OCI-LY7 (cell line): ENCODE measurements around the gene PKD1. TPM values are rescaled to one million over a fixed set of nuclear protein-coding genes. Genes with fewer than 3 reads are reported as not detected.
A peak's percentile ranks its signal among the peaks of the same experiment; 100 is the strongest.

Experiments
- BruUV-seq: library from RNA; stranded (reverse); fragments of 400-500 nt; replicated peaks from 2 replicates; lab custom pipeline; 2021; lab: Mats Ljungman, UMichigan
- CTCF ChIA-PET: fragments of 300-600 bp; sonication (Branson Sonifier 250); formaldehyde crosslinking; loops from one replicate; lab custom pipeline; 2022; ENCODE audit warnings: antibody characterized with exemption; ENCODE audit not compliant: unreplicated experiment; lab: Charles Lee
- POLR2A ChIA-PET: fragments of 300-600 bp; sonication (Branson Sonifier 250); formaldehyde crosslinking; loops from one replicate; lab custom pipeline; 2022; ENCODE audit warnings: antibody characterized with exemption; lab: Charles Lee
- DNase-seq: peaks from one replicate; pipeline ENCODE4 v3.0.0-alpha.2; 2015; ENCODE audit warnings: low spot score
- H2AFZ ChIP-seq: fragments of 200-600 bp; sonication (generic), shearing (Covaris generic); 2 replicates; pipeline ENCODE4 v1.6.1; 2014; ENCODE audit warnings: mild to moderate bottlenecking, antibody characterized with exemption, low read length, moderate library complexity
- H3K27ac ChIP-seq: fragments of 200-600 bp; sonication (generic); 2 replicates; pipeline ENCODE4 v1.5.1; 2014; ENCODE audit warnings: mixed run types, low read depth, mild to moderate bottlenecking, moderate library complexity, low read length, inconsistent platforms; ENCODE audit not compliant: poor library complexity, severe bottlenecking
- H3K36me3 ChIP-seq: fragments of 200-600 bp; sonication (generic); 2 replicates; pipeline ENCODE4 v1.6.1; 2014; ENCODE audit warnings: mild to moderate bottlenecking, antibody characterized with exemption, low read length, moderate library complexity, mixed read lengths; ENCODE audit not compliant: insufficient read depth
- H3K4me1 ChIP-seq: fragments of 200-600 bp; sonication (generic); 2 replicates; pipeline ENCODE4 v1.5.1; 2014; ENCODE audit warnings: mild to moderate bottlenecking, low read length; ENCODE audit not compliant: insufficient read depth, poor library complexity, severe bottlenecking
- H3K4me2 ChIP-seq: fragments of 200-600 bp; sonication (generic); 2 replicates; pipeline ENCODE4 v1.6.1; 2014; ENCODE audit warnings: mild to moderate bottlenecking, low read length
- H3K4me3 ChIP-seq: fragments of 200-600 bp; sonication (generic); 2 replicates; pipeline ENCODE4 v1.5.1; 2014; ENCODE audit warnings: mild to moderate bottlenecking, low read depth, low read length; ENCODE audit not compliant: poor library complexity, severe bottlenecking
- H3K79me2 ChIP-seq: fragments of 200-600 bp; sonication (generic); 2 replicates; pipeline ENCODE4 v1.6.1; 2016; ENCODE audit warnings: low read depth, mild to moderate bottlenecking, low read length, moderate library complexity, mixed read lengths; ENCODE audit not compliant: insufficient read depth
- H3K9me2 ChIP-seq: fragments of 200-600 bp; sonication (generic); 2 replicates; pipeline ENCODE4 v1.6.1; 2016; ENCODE audit warnings: mild to moderate bottlenecking, low read length, mixed read lengths; ENCODE audit not compliant: insufficient read depth
- H3K9me3 ChIP-seq: fragments of 200-600 bp; sonication (generic); 2 replicates; pipeline ENCODE4 v1.6.1; 2014; ENCODE audit warnings: mild to moderate bottlenecking, mixed run types, low read length, mixed read lengths
- H4K20me1 ChIP-seq: fragments of 200-600 bp; sonication (generic); 2 replicates; pipeline ENCODE4 v1.6.1; 2014; ENCODE audit warnings: mild to moderate bottlenecking, antibody characterized with exemption, low read length, moderate library complexity, mixed read lengths; ENCODE audit not compliant: insufficient read depth
- EZH2phosphoT487 ChIP-seq: fragments of 200-600 bp; sonication (generic); IDR thresholded peaks from 2 replicates; pipeline ENCODE4 v1.6.1; 2018; ENCODE audit warnings: low read depth, borderline replicate concordance, mild to moderate bottlenecking, mixed run types, antibody characterized with exemption, low read length, moderate library complexity, mixed read lengths
- intact Hi-C: fragments of 100-400 bp; cut with micrococcal nuclease; formaldehyde crosslinking; loops from one replicate; pipeline ENCODE4 v1.10.0; 2022; ENCODE audit not compliant: unreplicated experiment
- total RNA-seq, 2 experiments: library from RNA; depleted of rRNA in 1 of 2; stranded (reverse); fragments of >200 nt in 1 of 2; shearing (Covaris generic) in 1 of 2; gene quantifications; 2 replicates each; pipeline ENCODE4 v1.2.3, GENCODE V29; 2014 to 2022
- TF ChIP-seq, protein P1 (sequence below): fragments of 200-600 bp; sonication (generic); conservative IDR thresholded peaks from 2 replicates; pipeline ENCODE4 v1.5.1; 2014; ENCODE audit warnings: mild to moderate bottlenecking, antibody characterized with exemption, low read length, moderate library complexity, mixed read lengths

The PKD1 gene
- total RNA-seq, 2 experiments from 2014 or later = 87.4 to 112 TPM

DNA sequence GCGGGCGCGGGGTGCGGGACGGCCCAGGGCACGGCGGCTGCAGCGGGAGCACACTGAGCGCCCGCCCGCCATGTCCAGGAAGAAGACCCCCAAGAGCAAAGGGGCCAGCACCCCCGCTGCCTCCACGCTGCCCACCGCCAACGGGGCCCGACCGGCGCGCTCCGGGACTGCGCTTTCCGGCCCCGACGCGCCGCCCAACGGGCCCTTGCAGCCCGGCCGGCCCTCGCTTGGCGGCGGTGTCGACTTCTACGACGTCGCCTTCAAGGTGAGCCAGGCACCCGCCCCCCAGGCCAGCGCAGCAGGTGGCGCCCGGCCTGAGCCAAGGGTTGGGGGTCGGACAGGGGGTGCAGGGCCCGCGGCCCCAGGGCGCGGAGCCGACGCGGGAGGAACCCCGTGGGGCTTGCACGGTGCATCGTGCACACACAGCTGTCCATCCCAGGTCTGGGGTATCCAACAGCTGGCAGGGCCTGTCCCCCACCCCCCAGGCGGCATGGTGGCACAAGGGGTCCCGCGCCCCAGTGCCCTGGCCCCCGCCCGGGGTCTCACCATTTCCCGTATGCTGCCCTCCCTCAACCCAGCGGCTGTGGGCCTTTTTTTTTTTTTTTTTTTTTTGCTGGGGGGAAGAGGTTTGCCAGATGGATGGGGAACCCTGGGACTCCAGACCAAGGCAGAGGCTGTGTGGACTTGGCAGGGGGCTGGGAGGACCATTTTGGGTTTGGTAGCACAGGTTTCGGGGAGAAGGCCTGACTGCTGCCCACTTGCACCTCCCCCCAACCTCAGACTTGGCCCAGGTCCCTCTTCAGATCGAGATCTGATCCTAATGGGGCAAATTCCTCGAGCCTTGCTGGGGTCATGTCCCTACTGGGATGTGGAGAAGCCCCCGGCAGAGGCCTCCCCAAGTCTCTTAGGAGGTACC lies 13.3 kb upstream of the PKD1 start:
- no TSS peak for BruUV-seq
- peak overlapping the region; percentile 100 for H3K4me2 ChIP-seq
- H2AFZ ChIP-seq = no peak overlapping the region
- no peaks in the 10 kb centered on the region for H3K9me2 ChIP-seq
- H3K4me3 ChIP-seq = peak overlapping the region; percentile 81
- ChIA-PET POLR2A (no interaction called here), CTCF (no interaction called here)
- H3K27ac ChIP-seq = peak overlapping the region; percentile 83
- DNase-seq = peak; percentile 54
- no peak for TF ChIP-seq EZH2phosphoT487
- TF ChIP-seq, protein P1, sequence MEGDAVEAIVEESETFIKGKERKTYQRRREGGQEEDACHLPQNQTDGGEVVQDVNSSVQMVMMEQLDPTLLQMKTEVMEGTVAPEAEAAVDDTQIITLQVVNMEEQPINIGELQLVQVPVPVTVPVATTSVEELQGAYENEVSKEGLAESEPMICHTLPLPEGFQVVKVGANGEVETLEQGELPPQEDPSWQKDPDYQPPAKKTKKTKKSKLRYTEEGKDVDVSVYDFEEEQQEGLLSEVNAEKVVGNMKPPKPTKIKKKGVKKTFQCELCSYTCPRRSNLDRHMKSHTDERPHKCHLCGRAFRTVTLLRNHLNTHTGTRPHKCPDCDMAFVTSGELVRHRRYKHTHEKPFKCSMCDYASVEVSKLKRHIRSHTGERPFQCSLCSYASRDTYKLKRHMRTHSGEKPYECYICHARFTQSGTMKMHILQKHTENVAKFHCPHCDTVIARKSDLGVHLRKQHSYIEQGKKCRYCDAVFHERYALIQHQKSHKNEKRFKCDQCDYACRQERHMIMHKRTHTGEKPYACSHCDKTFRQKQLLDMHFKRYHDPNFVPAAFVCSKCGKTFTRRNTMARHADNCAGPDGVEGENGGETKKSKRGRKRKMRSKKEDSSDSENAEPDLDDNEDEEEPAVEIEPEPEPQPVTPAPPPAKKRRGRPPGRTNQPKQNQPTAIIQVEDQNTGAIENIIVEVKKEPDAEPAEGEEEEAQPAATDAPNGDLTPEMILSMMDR = 0 out of 2 replicates have a peak, but pooled peaks have one; percentile 26
- H4K20me1 ChIP-seq = peaks cover 4% of the 10 kb centered on the region; the same call in 1 of the 2 replicates
- peaks cover 33% of the 10 kb centered on the region for H3K36me3 ChIP-seq
- peaks cover 54% of the 10 kb centered on the region for H3K4me1 ChIP-seq
- intact Hi-C loops = loop anchor here (2.0 kb wide), 1 partner anchor 20 kb away; no protein-coding TSS in a partner anchor
- no peaks in the 10 kb centered on the region for H3K9me3 ChIP-seq
- H3K79me2 ChIP-seq = peaks cover 14% of the 10 kb centered on the region

DNA sequence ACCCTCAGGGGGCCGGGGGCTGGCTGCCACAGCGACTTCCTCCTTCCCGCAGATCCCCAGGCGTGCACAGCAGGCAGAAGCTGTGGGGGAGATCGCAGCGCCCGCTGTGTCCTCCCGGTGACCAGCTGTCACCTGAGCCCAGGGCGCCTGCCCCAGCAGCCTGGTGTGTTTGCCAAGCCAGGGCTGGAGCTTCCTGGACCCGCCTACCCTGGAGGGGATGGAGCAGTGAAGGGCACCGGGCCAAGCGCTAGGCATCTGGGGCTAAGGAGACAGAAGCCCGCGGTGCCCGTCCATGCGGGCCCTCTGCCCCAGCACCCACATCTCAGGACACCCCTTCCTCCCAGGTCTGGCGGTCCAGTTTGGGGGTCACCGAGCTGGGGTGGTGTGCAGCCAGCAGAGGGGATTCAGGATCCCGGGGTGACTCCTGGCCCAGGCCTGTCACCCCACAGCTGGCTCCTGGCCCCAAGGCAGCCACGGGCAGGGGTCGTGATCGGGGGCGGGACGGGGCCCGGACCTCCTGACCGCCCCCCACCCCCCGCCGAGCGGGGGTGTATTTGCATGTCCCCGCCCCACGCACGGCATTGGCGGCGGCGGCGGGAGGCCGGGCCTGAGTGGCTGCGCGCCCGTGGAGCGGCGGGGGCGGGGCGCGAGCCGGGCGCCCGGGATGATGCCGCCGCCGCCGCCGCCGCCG lies 12.4 kb upstream of the PKD1 start, which contains the start of gene RAB26:
RAB26 (plus strand) TSS at position 645 of the 691 bp plus-strand sequence. CDS start 159 bp downstream, outside the sequence.
- intact Hi-C loops = loop anchor here (2.0 kb wide), 1 partner anchor 19 kb away; no protein-coding TSS in a partner anchor
- H3K4me3 ChIP-seq = peak within 1 kb of the TSS; percentile 81
- H3K79me2 ChIP-seq = peaks cover 5% of the 10 kb centered on the region; the same call in 1 of the 2 replicates
- H3K9me3 ChIP-seq = no peaks in the 10 kb centered on the region
- no peak within 1 kb of the TSS for H2AFZ ChIP-seq
- peaks cover 52% of the 10 kb centered on the region for H3K4me1 ChIP-seq
- H3K27ac ChIP-seq = peak within 1 kb of the TSS; percentile 83
- BruUV-seq = no TSS peak
- peak; percentile 70 for DNase-seq
- H3K4me2 ChIP-seq = peak within 1 kb of the TSS; percentile 100
- POLR2A ChIA-PET = no interaction called here
- H3K36me3 ChIP-seq = peaks cover 24% of the 10 kb centered on the region
- no peaks in the 10 kb centered on the region for H3K9me2 ChIP-seq
- CTCF ChIA-PET = interaction anchor here (0.6 kb wide), 1 partner anchor 372 kb away, joined by 4 read pairs; no protein-coding TSS in a partner anchor
- no peaks in the 10 kb centered on the region for H4K20me1 ChIP-seq
- TF ChIP-seq, protein P1 = no peak
- no peak for TF ChIP-seq EZH2phosphoT487
